Kidney (tissue), 14 donors: ENCODE data around the gene PHACTR3. TPM values are rescaled to one million over a fixed set of nuclear protein-coding genes. Genes with fewer than 3 reads are reported as not detected.

ENCODE experiments used
- DNase-seq, 5 donors: peaks; one replicate each; pipeline ENCODE4 v3.0.0-alpha.2; 2013 to 2020
- FAIRE-seq: peaks from 2 replicates; lab custom pipeline; 2012; peaks lifted over from hg19 to GRCh38; lab: Jason Lieb, UNC
- H3K27ac ChIP-seq, 2 donors: one replicate each; pipeline ENCODE4 v1.7.0; 2013; ENCODE audit warnings: low read depth in 2 of 2, low read length in 2 of 2, inconsistent platforms in 1 of 2
- H3K27me3 ChIP-seq: one replicate; pipeline ENCODE4 v1.7.1; 2013; ENCODE audit warnings: low read length, inconsistent platforms; ENCODE audit not compliant: control insufficient read depth, insufficient read depth
- H3K36me3 ChIP-seq, 3 donors: one replicate each; pipeline versions ENCODE4 v1.7.0 to v1.7.1; 2013; ENCODE audit warnings: low read length in 3 of 3, control low read depth in 1 of 3, inconsistent platforms in 1 of 3; ENCODE audit not compliant: insufficient read depth in 3 of 3, control insufficient read depth in 2 of 3
- H3K4me1 ChIP-seq, 3 donors: one replicate each; pipeline versions ENCODE4 v1.7.0 to v1.7.1; 2013; ENCODE audit warnings: low read length in 3 of 3, inconsistent platforms in 1 of 3, low read depth in 1 of 3; ENCODE audit not compliant: control insufficient read depth in 2 of 3, insufficient read depth in 2 of 3
- H3K4me3 ChIP-seq, 3 donors: one replicate each; pipeline versions ENCODE4 v1.7.0 to v1.8.1; 2013; ENCODE audit warnings: low read length in 3 of 3, control low read depth in 1 of 3, inconsistent platforms in 1 of 3
- H3K9ac ChIP-seq, 3 donors: one replicate each; pipeline versions ENCODE4 v1.7.0 to v1.7.1; 2013; ENCODE audit warnings: low read length in 3 of 3, control low read depth in 1 of 3, inconsistent platforms in 1 of 3
- H3K9me3 ChIP-seq, 3 donors: one replicate each; pipeline versions ENCODE4 v1.7.0 to v1.7.1; 2013; ENCODE audit warnings: low read length in 3 of 3, control low read depth in 1 of 3, inconsistent platforms in 1 of 3; ENCODE audit not compliant: control insufficient read depth in 2 of 3, insufficient read depth in 1 of 3
- CTCF ChIP-seq: IDR thresholded peaks from 3 replicates; pipeline ENCODE4 v1.5.1; 2012; ENCODE audit warnings: mild to moderate bottlenecking, moderate library complexity, borderline replicate concordance; ENCODE audit not compliant: insufficient read depth; ENCODE audit errors: extremely low read depth
- intact Hi-C: fragments of 100-400 bp; cut with DNase I; formaldehyde crosslinking; loops from one replicate; pipeline ENCODE4 v1.11.1; 2022
- polyA plus RNA-seq: library from polyadenylated mRNA; stranded (reverse); fragments of 350-450 nt; fragmentation: Illumina TruSeq; extraction: RNeasy Lipid Tissue Mini Kit (QIAGEN cat#74804); gene quantifications from one replicate; pipeline ENCODE4 v1.2.3, GENCODE V29; 2014; ENCODE audit warnings: low read depth, low replicate concordance; ENCODE audit not compliant: insufficient read depth
- total RNA-seq: library from RNA; stranded (reverse); fragmentation: NEBNext Ultra II Directional; extraction: Animal tissue kit (Norgen Biotek cat#: 25700); gene quantifications from one replicate; pipeline ENCODE4 v1.2.1, GENCODE V29; 2021
- donor health status: control.
- donor health status: control.
- donor health status: control.
- donor health status: control.
- donor health status: control.
- donor health status: DM: yes; HTN: yes; CAD: no.
- donor health status: Normal renal cell carcinoma (clear cell type).

Gene PHACTR3
- total and polyA plus RNA-seq, 2 donors from 2014 or later, result 1.7 to 12.3 TPM

- H3K4me1 ChIP-seq, result peaks cover 2 to 10% (median 3%) of the 10 kb centered on the region in 3 donors
- no peak overlapping the region for H3K27ac ChIP-seq
- no peak for FAIRE-seq
- no peaks in the 10 kb centered on the region for H3K9me3 ChIP-seq
- H3K27me3 ChIP-seq, result no peaks in the 10 kb centered on the region
- no peaks in the 10 kb centered on the region for H3K36me3 ChIP-seq
- intact Hi-C loops, result no loop called here
- no peak for DNase-seq
- no peak for TF ChIP-seq CTCF
- H3K4me3 ChIP-seq, result no peak overlapping the region
- no peak overlapping the region for H3K9ac ChIP-seq
Measured at GRCh38 chr20:59634435-59635005, 30.2 kb downstream of the PHACTR3 start.

- Histone ChIP-seq H3K27ac (no peak overlapping the region), H3K36me3 (no peaks in the 10 kb centered on the region), H3K9ac (no peak overlapping the region), H3K27me3 (no peaks in the 10 kb centered on the region), H3K4me3 (no peak overlapping the region), H3K9me3 (no peaks in the 10 kb centered on the region), H3K4me1 (peaks cover 2 to 10% (median 3%) of the 10 kb centered on the region in 3 donors)
- DNase-seq, result no peak
- intact Hi-C loops, result no loop called here
- no peak for TF ChIP-seq CTCF
- FAIRE-seq, result no peak
Measured at GRCh38 chr20:59636766-59637370, 32.5 kb downstream of the PHACTR3 start.

GRCh38 chr20:59640267-59640666 is 35.9 kb downstream of the PHACTR3 start:
- DNase-seq (no peak), FAIRE-seq (no peak)
- Histone ChIP-seq H3K9me3 (no peaks in the 10 kb centered on the region), H3K36me3 (no peaks in the 10 kb centered on the region), H3K4me1 (peaks cover 0 to 7% (median 0%) of the 10 kb centered on the region in 3 donors), H3K27me3 (no peaks in the 10 kb centered on the region), H3K4me3 (no peak overlapping the region), H3K9ac (no peak overlapping the region), H3K27ac (no peak overlapping the region)
- TF ChIP-seq CTCF, result no peak
- intact Hi-C loops, result no loop called here
